ENCODE results near the gene RPTOR. TPM values are rescaled to one million over a fixed set of nuclear protein-coding genes. Genes with fewer than 3 reads are reported as not detected.

The RPTOR gene
- polyA plus RNA-seq, 1 donor from 2014 or later, result 8.0 TPM

- TF ChIP-seq POLR2AphosphoS5 (IDR thresholded peaks at IDR 0.05), result no peak
- no peak for TF ChIP-seq CTCF (IDR thresholded peaks at IDR 0.05; ENCODE audit: poor library complexity, severe bottlenecking)
- TF ChIP-seq REST (IDR thresholded peaks at IDR 0.05; ENCODE audit: borderline replicate concordance), result no peak
- Histone ChIP-seq H3K9ac (ENCODE audit: low read length) (no peak overlapping the region), H3K27ac (ENCODE audit: low read length) (no peak overlapping the region), H3F3A (ENCODE audit: insufficient read depth, low read length, poor library complexity, severe bottlenecking) (no peaks in the 10 kb centered on the region), H4K20me1 (ENCODE audit: insufficient read depth) (no peaks in the 10 kb centered on the region), H3K27me3 (ENCODE audit: insufficient read depth, low read depth, low read length) (no peaks in the 10 kb centered on the region), H3K4me2 (ENCODE audit: low read length) (no peak overlapping the region), H3K9me2 (ENCODE audit: insufficient read depth, low read length) (no peaks in the 10 kb centered on the region), H3K9me3 (ENCODE audit: low read length) (no peaks in the 10 kb centered on the region), H3K36me3 (ENCODE audit: insufficient read depth, low read length) (no peaks in the 10 kb centered on the region), H3K4me3 (ENCODE audit: low read length) (no peak overlapping the region), H2AFZ (ENCODE audit: low read depth, low read length) (no peak overlapping the region), H3K79me2 (replicated peaks; ENCODE audit: insufficient read depth, low read length) (no peaks in the 10 kb centered on the region)
Measured at GRCh38 chr17:80869481-80870145, 325.0 kb downstream of the RPTOR start.

- Histone ChIP-seq H3K79me2 (replicated peaks; ENCODE audit: insufficient read depth, low read length) (no peaks in the 10 kb centered on the region), H4K20me1 (ENCODE audit: insufficient read depth) (no peaks in the 10 kb centered on the region)
Measured at GRCh38 chr17:80870401-80870800, 325.8 kb downstream of the RPTOR start.

More at GRCh38 chr17:80870401-80870800, 325.8 kb downstream of the RPTOR start:
- Histone ChIP-seq H3K9ac (ENCODE audit: low read length) (no peak overlapping the region), H3K27me3 (ENCODE audit: insufficient read depth, low read depth, low read length) (no peaks in the 10 kb centered on the region), H3K4me3 (ENCODE audit: low read length) (no peak overlapping the region), H3K36me3 (ENCODE audit: insufficient read depth, low read length) (no peaks in the 10 kb centered on the region), H3F3A (ENCODE audit: insufficient read depth, low read length, poor library complexity, severe bottlenecking) (no peaks in the 10 kb centered on the region), H3K27ac (ENCODE audit: low read length) (no peak overlapping the region), H3K9me3 (ENCODE audit: low read length) (no peaks in the 10 kb centered on the region), H2AFZ (ENCODE audit: low read depth, low read length) (no peak overlapping the region), H3K9me2 (ENCODE audit: insufficient read depth, low read length) (no peaks in the 10 kb centered on the region), H3K4me2 (ENCODE audit: low read length) (no peak overlapping the region)
- TF ChIP-seq REST (IDR thresholded peaks at IDR 0.05; ENCODE audit: borderline replicate concordance), result no peak
- no peak for TF ChIP-seq MXI1 (conservative IDR thresholded peaks at IDR 0.05; ENCODE audit: poor library complexity, severe bottlenecking)
- no peak for TF ChIP-seq CTCF (IDR thresholded peaks at IDR 0.05; ENCODE audit: poor library complexity, severe bottlenecking)
- no peak for TF ChIP-seq EP300 (conservative IDR thresholded peaks at IDR 0.05; ENCODE audit: poor library complexity, severe bottlenecking)
- TF ChIP-seq RAD21 (conservative IDR thresholded peaks at IDR 0.05), result no peak
- no peak for TF ChIP-seq TAF1 (IDR thresholded peaks at IDR 0.05; ENCODE audit: low read depth)
- no peak for TF ChIP-seq EZH2 (IDR thresholded peaks at IDR 0.05; ENCODE audit: borderline replicate concordance, insufficient read depth, low read length, poor library complexity, severe bottlenecking)
- no peak for TF ChIP-seq SMC3 (conservative IDR thresholded peaks at IDR 0.05; ENCODE audit: poor library complexity)
- no peak for TF ChIP-seq POLR2AphosphoS5 (IDR thresholded peaks at IDR 0.05)
